Measurements from ENCODE around the gene TADA2B. TPM values are rescaled to one million over a fixed set of nuclear protein-coding genes. Genes with fewer than 3 reads are reported as not detected.

Gene TADA2B
- total and polyA plus RNA-seq, 2 experiments from 2014 or later = 2.2 to 14.8 TPM

DNA sequence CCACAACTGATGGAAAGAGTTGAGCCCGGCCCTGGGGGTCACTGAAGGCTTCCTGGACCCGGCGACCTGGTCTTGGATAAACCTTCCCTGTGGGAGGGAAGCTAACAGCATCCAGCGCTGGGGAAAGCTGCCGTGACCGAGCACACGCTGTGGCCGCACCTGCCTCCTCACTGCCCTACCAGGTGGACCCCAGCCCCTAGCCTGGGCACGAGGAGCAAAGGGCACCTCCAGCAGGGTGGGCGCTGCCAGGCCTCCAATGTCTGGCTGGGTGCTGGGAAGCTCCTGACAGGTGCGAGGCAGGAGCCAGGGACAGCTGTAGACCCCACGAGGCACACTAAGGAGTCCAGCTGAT is 7.9 kb downstream of the TADA2B start:
- Histone ChIP-seq H4K20me1 (ENCODE audit: insufficient read depth) (peaks cover 6% of the 10 kb centered on the region; the same call in 1 of the 2 replicates), H3K4me1 (ENCODE audit: insufficient read depth) (peaks cover 20% of the 10 kb centered on the region), H3K9ac (no peak overlapping the region), H3F3A (ENCODE audit: insufficient read depth) (peaks cover 9% of the 10 kb centered on the region; the same call in 1 of the 2 replicates), H3K27me3 (replicated peaks; ENCODE audit: insufficient read depth) (no peaks in the 10 kb centered on the region), H3K9me3 (ENCODE audit: low read depth) (no peaks in the 10 kb centered on the region), H3K4me3 (no peak overlapping the region), H3K79me2 (ENCODE audit: insufficient read depth) (peaks cover 100% of the 10 kb centered on the region), H3K4me2 (ENCODE audit: unreplicated experiment) (no peak overlapping the region), H3K27ac (no peak overlapping the region), H3K9me2 (ENCODE audit: insufficient read depth) (no peaks in the 10 kb centered on the region), H2AFZ (no peak overlapping the region), H3K36me3 (ENCODE audit: low read depth) (peaks cover 15% of the 10 kb centered on the region; the same call in 1 of the 2 replicates)
- whole genome bisulfite sequencing, 2 experiments (ENCODE audit: low coverage in 1 of 2, low lambda C conversion rate in 2 of 2, missing lambda C conversion rate in 2 of 2) = 94 to 99% methylated on average over 12 of the region's 12 CpGs
- in situ Hi-C loops (cut with MboI) = no loop called here
- TF ChIP-seq EZH2phosphoT487 (IDR thresholded peaks at IDR 0.05; ENCODE audit: insufficient read depth, low read depth) = no peak
- no peak for TF ChIP-seq EZH2 (IDR thresholded peaks at IDR 0.05; ENCODE audit: insufficient read depth, poor library complexity, severe bottlenecking)
- no peak for DNase-seq

GRCh38 chr4:7051905-7052304 is 8.7 kb downstream of the TADA2B start:
- H3K79me2 ChIP-seq (ENCODE audit: insufficient read depth) = peaks cover 100% of the 10 kb centered on the region
- 87 to 91% methylated on average over 14 of the region's 14 CpGs for WGBS, 2 experiments (ENCODE audit: low coverage in 1 of 2, low lambda C conversion rate in 2 of 2, missing lambda C conversion rate in 2 of 2)

DNA sequence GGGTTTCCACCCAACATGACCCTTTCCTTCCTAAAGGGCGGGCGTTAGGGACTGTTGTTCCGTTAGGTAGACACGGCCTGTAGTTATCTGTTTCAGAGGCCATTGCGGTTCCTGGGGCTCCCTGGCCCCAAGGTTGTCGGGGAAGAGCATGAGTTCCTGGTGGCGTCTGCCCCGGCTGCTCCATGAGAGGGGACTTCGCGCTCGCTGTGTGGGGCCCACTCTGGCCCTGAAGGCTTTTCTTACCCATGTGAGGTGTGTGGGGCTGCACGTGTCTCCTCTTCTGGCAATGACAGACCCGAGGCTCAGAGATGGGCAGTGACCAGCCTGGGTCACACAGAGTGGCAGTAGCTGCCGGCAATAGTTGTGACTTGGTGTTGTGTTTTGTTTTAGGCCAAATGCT is 9.1 kb downstream of the TADA2B start:
- Histone ChIP-seq H3K9me3 (ENCODE audit: low read depth) (no peaks in the 10 kb centered on the region), H4K20me1 (ENCODE audit: insufficient read depth) (no peaks in the 10 kb centered on the region; the same call in 1 of the 2 replicates), H3K9me2 (ENCODE audit: insufficient read depth) (no peaks in the 10 kb centered on the region), H3K4me1 (ENCODE audit: insufficient read depth) (peaks cover 10% of the 10 kb centered on the region), H3K36me3 (ENCODE audit: low read depth) (peaks cover 15% of the 10 kb centered on the region; the same call in 1 of the 2 replicates), H3K79me2 (ENCODE audit: insufficient read depth) (peaks cover 100% of the 10 kb centered on the region), H3F3A (ENCODE audit: insufficient read depth) (peaks cover 6% of the 10 kb centered on the region; the same call in 1 of the 2 replicates), H2AFZ (no peak overlapping the region), H3K9ac (peak overlapping the region; percentile 44; the same call in 1 of the 2 replicates), H3K4me3 (no peak overlapping the region), H3K4me2 (ENCODE audit: unreplicated experiment) (peak overlapping the region; percentile 18), H3K27ac (peak overlapping the region; percentile 51), H3K27me3 (replicated peaks; ENCODE audit: insufficient read depth) (no peaks in the 10 kb centered on the region)
- in situ Hi-C loops (cut with MboI) = no loop called here
- TF ChIP-seq EZH2 (IDR thresholded peaks at IDR 0.05; ENCODE audit: insufficient read depth, poor library complexity, severe bottlenecking) (no peak), EZH2phosphoT487 (IDR thresholded peaks at IDR 0.05; ENCODE audit: insufficient read depth, low read depth) (no peak)
- DNase-seq = no peak
- 78 to 79% methylated on average over 14 of the region's 14 CpGs for WGBS, 2 experiments (ENCODE audit: low coverage in 1 of 2, low lambda C conversion rate in 2 of 2, missing lambda C conversion rate in 2 of 2)

More at GRCh38 chr4:7051905-7052304, 8.7 kb downstream of the TADA2B start:
- TF ChIP-seq EZH2phosphoT487 (IDR thresholded peaks at IDR 0.05; ENCODE audit: insufficient read depth, low read depth) = no peak
- TF ChIP-seq EZH2 (IDR thresholded peaks at IDR 0.05; ENCODE audit: insufficient read depth, poor library complexity, severe bottlenecking) = no peak
- no peak for DNase-seq
- Histone ChIP-seq H3K27me3 (replicated peaks; ENCODE audit: insufficient read depth) (no peaks in the 10 kb centered on the region), H4K20me1 (ENCODE audit: insufficient read depth) (no peaks in the 10 kb centered on the region; the same call in 1 of the 2 replicates), H3F3A (ENCODE audit: insufficient read depth) (peaks cover 8% of the 10 kb centered on the region; the same call in 1 of the 2 replicates), H2AFZ (no peak overlapping the region), H3K4me1 (ENCODE audit: insufficient read depth) (peaks cover 12% of the 10 kb centered on the region), H3K4me2 (ENCODE audit: unreplicated experiment) (no peak overlapping the region), H3K4me3 (no peak overlapping the region), H3K9ac (no peak overlapping the region), H3K36me3 (ENCODE audit: low read depth) (peaks cover 15% of the 10 kb centered on the region; the same call in 1 of the 2 replicates), H3K27ac (no peak overlapping the region), H3K9me2 (ENCODE audit: insufficient read depth) (no peaks in the 10 kb centered on the region), H3K9me3 (ENCODE audit: low read depth) (no peaks in the 10 kb centered on the region)
- in situ Hi-C loops (cut with MboI) = no loop called here

DNA sequence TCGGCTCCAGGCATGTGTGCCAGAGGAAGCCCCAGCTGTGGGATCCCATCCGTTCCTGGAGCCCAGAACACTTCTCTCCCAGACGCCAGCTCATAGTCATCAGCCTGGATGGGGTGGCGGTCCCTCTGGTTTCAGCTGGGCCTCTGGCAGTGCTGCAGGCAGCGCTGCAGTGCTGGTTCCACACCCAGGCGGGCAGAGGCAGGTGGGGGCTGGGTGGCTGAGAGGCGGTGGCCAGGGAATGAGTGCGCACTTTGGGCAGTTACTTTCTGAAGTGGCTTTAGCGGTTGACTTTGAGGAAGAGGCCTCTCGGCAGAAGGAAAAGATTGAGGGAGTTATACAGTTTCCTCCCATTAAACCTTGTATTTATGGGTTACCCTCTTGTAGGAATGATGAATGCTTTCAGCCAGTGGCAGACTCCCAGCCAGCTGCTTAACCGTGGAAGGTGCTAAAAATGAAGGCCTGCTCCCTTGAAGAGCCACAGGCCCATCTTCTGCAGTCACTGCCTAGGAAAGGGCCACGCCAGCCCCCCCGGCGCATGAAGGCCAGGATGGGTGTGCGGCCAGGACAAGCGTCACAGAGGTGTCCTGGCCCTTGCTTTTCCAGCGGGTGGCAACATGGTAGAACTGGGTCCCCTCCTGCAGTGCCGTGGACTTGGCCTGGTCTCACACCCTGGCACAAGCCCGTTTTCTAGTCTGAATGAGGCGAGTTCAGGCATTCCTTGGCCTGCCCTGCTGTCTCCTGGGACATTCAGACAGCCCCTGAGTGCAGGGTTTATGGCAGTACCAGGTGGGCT is 9.9 kb downstream of the TADA2B start:
- WGBS, 2 experiments (ENCODE audit: low coverage in 1 of 2, low lambda C conversion rate in 2 of 2, missing lambda C conversion rate in 2 of 2) = 50 to 52% methylated on average over 20 of the region's 20 CpGs
- Histone ChIP-seq H3K9me2 (ENCODE audit: insufficient read depth) (no peaks in the 10 kb centered on the region), H4K20me1 (ENCODE audit: insufficient read depth) (no peaks in the 10 kb centered on the region), H3K9me3 (ENCODE audit: low read depth) (no peaks in the 10 kb centered on the region), H2AFZ (no peak overlapping the region), H3K27me3 (replicated peaks; ENCODE audit: insufficient read depth) (no peaks in the 10 kb centered on the region), H3K4me3 (no peak overlapping the region), H3K4me2 (ENCODE audit: unreplicated experiment) (peak overlapping the region; percentile 18), H3K4me1 (ENCODE audit: insufficient read depth) (peaks cover 10% of the 10 kb centered on the region), H3F3A (ENCODE audit: insufficient read depth) (peaks cover 6% of the 10 kb centered on the region; the same call in 1 of the 2 replicates), H3K9ac (peak overlapping the region; percentile 44; the same call in 1 of the 2 replicates), H3K27ac (peak overlapping the region; percentile 51), H3K36me3 (ENCODE audit: low read depth) (peaks cover 15% of the 10 kb centered on the region; the same call in 1 of the 2 replicates), H3K79me2 (ENCODE audit: insufficient read depth) (peaks cover 100% of the 10 kb centered on the region)
- peak; percentile 72 for DNase-seq
- TF ChIP-seq EZH2 (IDR thresholded peaks at IDR 0.05; ENCODE audit: insufficient read depth, poor library complexity, severe bottlenecking) (no peak), EZH2phosphoT487 (IDR thresholded peaks at IDR 0.05; ENCODE audit: insufficient read depth, low read depth) (no peak)
- in situ Hi-C loops (cut with MboI) = no loop called here
